ENCODE data around the gene RPL35.
A peak's percentile ranks its signal among the peaks of the same experiment; 100 is the strongest.

The RPL35 gene

GRCh38 chr9:124878021-124878420 lies 16.3 kb upstream of the RPL35 start:
- Histone ChIP-seq H3K27me3 (no peaks in the 10 kb centered on the region), H3K9me3 (no peaks in the 10 kb centered on the region), H3K27ac (no peak overlapping the region), H3K4me2 (no peak overlapping the region), H3K4me3 (no peak overlapping the region), H3K4me1 (peaks cover 48% of the 10 kb centered on the region), H3K9ac (no peak overlapping the region), H3K36me3 (peaks cover 80% of the 10 kb centered on the region), H4K20me1 (peaks cover 60% of the 10 kb centered on the region)
- no peak for TF ChIP-seq Cebpa-rat (IDR thresholded peaks at IDR 0.05)

GRCh38 chr9:124877021-124877782 lies 15.4 kb upstream of the RPL35 start:
- peaks cover 68% of the 10 kb centered on the region for H4K20me1 ChIP-seq
- no peaks in the 10 kb centered on the region for H3K9me3 ChIP-seq
- no peaks in the 10 kb centered on the region for H3K27me3 ChIP-seq
- H3K4me3 ChIP-seq, result no peak overlapping the region
- no peak overlapping the region for H3K9ac ChIP-seq
- no peak overlapping the region for H3K4me2 ChIP-seq
- H3K4me1 ChIP-seq, result peaks cover 48% of the 10 kb centered on the region
- H3K27ac ChIP-seq, result no peak overlapping the region
- peaks cover 88% of the 10 kb centered on the region for H3K36me3 ChIP-seq
- TF ChIP-seq Cebpa-rat (IDR thresholded peaks at IDR 0.05), result no peak

GRCh38 chr9:124875501-124875900 lies 13.7 kb upstream of the RPL35 start:
- Histone ChIP-seq H3K36me3 (peaks cover 91% of the 10 kb centered on the region), H3K27me3 (no peaks in the 10 kb centered on the region), H3K9ac (no peak overlapping the region), H3K4me3 (no peak overlapping the region), H3K4me2 (no peak overlapping the region), H4K20me1 (peaks cover 85% of the 10 kb centered on the region), H3K9me3 (no peaks in the 10 kb centered on the region), H3K4me1 (peaks cover 48% of the 10 kb centered on the region), H3K27ac (no peak overlapping the region)
- TF ChIP-seq Cebpa-rat (IDR thresholded peaks at IDR 0.05), result no peak

- Histone ChIP-seq H3K27ac (peak overlapping the region; percentile 100; the same call in 1 of the 2 replicates), H3K27me3 (no peaks in the 10 kb centered on the region), H3K36me3 (peaks cover 76% of the 10 kb centered on the region), H3K9me3 (no peaks in the 10 kb centered on the region), H4K20me1 (peaks cover 94% of the 10 kb centered on the region), H3K9ac (peak overlapping the region; percentile 100; the same call in 1 of the 2 replicates), H3K4me3 (no peak overlapping the region), H3K4me1 (peaks cover 41% of the 10 kb centered on the region), H3K4me2 (peak overlapping the region; percentile 95)
- TF ChIP-seq Cebpa-rat (IDR thresholded peaks at IDR 0.05), result no peak
Measured at GRCh38 chr9:124873664-124874063, 11.9 kb upstream of the RPL35 start.

GRCh38 chr9:124871156-124871561 lies 9.4 kb upstream of the RPL35 start:
- H3K9me3 ChIP-seq, result no peaks in the 10 kb centered on the region
- peak overlapping the region; percentile 95 for H3K4me2 ChIP-seq
- TF ChIP-seq Cebpa-rat (IDR thresholded peaks at IDR 0.05), result no peak
- H3K36me3 ChIP-seq, result peaks cover 51% of the 10 kb centered on the region
- H3K4me1 ChIP-seq, result peaks cover 57% of the 10 kb centered on the region
- H3K4me3 ChIP-seq, result peak overlapping the region; percentile 100
- H3K27me3 ChIP-seq, result no peaks in the 10 kb centered on the region
- H3K27ac ChIP-seq, result peak overlapping the region; percentile 100
- H4K20me1 ChIP-seq, result peaks cover 69% of the 10 kb centered on the region
- peak overlapping the region; percentile 100 for H3K9ac ChIP-seq

- Histone ChIP-seq H4K20me1 (peaks cover 65% of the 10 kb centered on the region), H3K27me3 (no peaks in the 10 kb centered on the region), H3K36me3 (peaks cover 46% of the 10 kb centered on the region), H3K27ac (peak overlapping the region; percentile 100), H3K4me3 (peak overlapping the region; percentile 100), H3K4me1 (peaks cover 57% of the 10 kb centered on the region), H3K4me2 (peak overlapping the region; percentile 95), H3K9ac (peak overlapping the region; percentile 100), H3K9me3 (no peaks in the 10 kb centered on the region)
- TF ChIP-seq Cebpa-rat (IDR thresholded peaks at IDR 0.05), result no peak
Measured at GRCh38 chr9:124870723-124871122, 9.0 kb upstream of the RPL35 start.

- H4K20me1 ChIP-seq, result peaks cover 58% of the 10 kb centered on the region
- H3K4me3 ChIP-seq, result peak overlapping the region; percentile 100
- H3K4me1 ChIP-seq, result peaks cover 57% of the 10 kb centered on the region
- no peak for TF ChIP-seq Cebpa-rat (IDR thresholded peaks at IDR 0.05)
- peak overlapping the region; percentile 100 for H3K27ac ChIP-seq
- H3K4me2 ChIP-seq, result peak overlapping the region; percentile 95
- H3K36me3 ChIP-seq, result peaks cover 40% of the 10 kb centered on the region
- no peaks in the 10 kb centered on the region for H3K9me3 ChIP-seq
- H3K27me3 ChIP-seq, result no peaks in the 10 kb centered on the region
- H3K9ac ChIP-seq, result peak overlapping the region; percentile 100
Measured at GRCh38 chr9:124869986-124870560, 8.3 kb upstream of the RPL35 start.

- peaks cover 53% of the 10 kb centered on the region for H4K20me1 ChIP-seq
Measured at GRCh38 chr9:124869466-124869985, 7.8 kb upstream of the RPL35 start.

GRCh38 chr9:124868511-124869465 lies 7.0 kb upstream of the RPL35 start:
- Histone ChIP-seq H3K4me3 (peak overlapping the region; percentile 100), H3K27ac (peak overlapping the region; percentile 100), H3K4me1 (peaks cover 51% of the 10 kb centered on the region), H3K36me3 (peaks cover 27% of the 10 kb centered on the region), H3K9ac (peak overlapping the region; percentile 100), H3K9me3 (no peaks in the 10 kb centered on the region), H3K27me3 (no peaks in the 10 kb centered on the region), H3K4me2 (peak overlapping the region; percentile 95), H4K20me1 (peaks cover 45% of the 10 kb centered on the region)
- TF ChIP-seq Cebpa-rat (IDR thresholded peaks at IDR 0.05), result no peak

More at GRCh38 chr9:124869466-124869985, 7.8 kb upstream of the RPL35 start:
- Histone ChIP-seq H3K36me3 (peaks cover 34% of the 10 kb centered on the region), H3K27me3 (no peaks in the 10 kb centered on the region), H3K9me3 (no peaks in the 10 kb centered on the region), H3K9ac (peak overlapping the region; percentile 100), H3K4me2 (peak overlapping the region; percentile 95), H3K4me1 (peaks cover 57% of the 10 kb centered on the region), H3K4me3 (peak overlapping the region; percentile 100), H3K27ac (peak overlapping the region; percentile 100)
- TF ChIP-seq Cebpa-rat (IDR thresholded peaks at IDR 0.05), result no peak
